ENCODE data around the gene SEPTIN12.

DNA sequence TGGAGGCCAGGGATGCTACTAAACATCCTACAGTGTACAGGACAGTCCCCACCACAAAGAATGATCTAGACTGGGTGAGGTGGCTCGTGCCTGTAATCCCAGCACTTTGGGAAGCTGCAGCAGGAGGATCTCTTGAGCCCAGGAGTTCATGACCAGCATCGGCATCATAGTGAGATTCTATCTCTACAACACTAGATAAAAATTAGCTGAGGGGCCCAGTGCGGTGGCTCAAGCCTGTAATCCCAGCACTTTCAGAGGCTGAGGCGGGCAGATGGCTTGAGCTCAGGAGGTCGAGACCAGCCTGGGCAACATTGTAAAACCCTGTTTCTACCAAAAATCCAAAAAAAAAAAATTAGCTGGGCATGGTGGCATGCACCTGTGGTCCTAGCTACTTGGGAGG, 15.8 kb downstream of the SEPTIN12 start:
- TF ChIP-seq MXI1 (IDR thresholded peaks at IDR 0.05; ENCODE audit: borderline replicate concordance, low read depth, low read length), result no peak
- TF ChIP-seq, protein P1, sequence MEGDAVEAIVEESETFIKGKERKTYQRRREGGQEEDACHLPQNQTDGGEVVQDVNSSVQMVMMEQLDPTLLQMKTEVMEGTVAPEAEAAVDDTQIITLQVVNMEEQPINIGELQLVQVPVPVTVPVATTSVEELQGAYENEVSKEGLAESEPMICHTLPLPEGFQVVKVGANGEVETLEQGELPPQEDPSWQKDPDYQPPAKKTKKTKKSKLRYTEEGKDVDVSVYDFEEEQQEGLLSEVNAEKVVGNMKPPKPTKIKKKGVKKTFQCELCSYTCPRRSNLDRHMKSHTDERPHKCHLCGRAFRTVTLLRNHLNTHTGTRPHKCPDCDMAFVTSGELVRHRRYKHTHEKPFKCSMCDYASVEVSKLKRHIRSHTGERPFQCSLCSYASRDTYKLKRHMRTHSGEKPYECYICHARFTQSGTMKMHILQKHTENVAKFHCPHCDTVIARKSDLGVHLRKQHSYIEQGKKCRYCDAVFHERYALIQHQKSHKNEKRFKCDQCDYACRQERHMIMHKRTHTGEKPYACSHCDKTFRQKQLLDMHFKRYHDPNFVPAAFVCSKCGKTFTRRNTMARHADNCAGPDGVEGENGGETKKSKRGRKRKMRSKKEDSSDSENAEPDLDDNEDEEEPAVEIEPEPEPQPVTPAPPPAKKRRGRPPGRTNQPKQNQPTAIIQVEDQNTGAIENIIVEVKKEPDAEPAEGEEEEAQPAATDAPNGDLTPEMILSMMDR (conservative IDR thresholded peaks at IDR 0.05; ENCODE audit: low read depth, low read length), result no peak
- TF ChIP-seq RAD21 (IDR thresholded peaks at IDR 0.05; ENCODE audit: low read length), result no peak
- no peak for TF ChIP-seq POLR2A (IDR thresholded peaks at IDR 0.05; ENCODE audit: low read depth, low read length)
- TF ChIP-seq, protein P2, sequence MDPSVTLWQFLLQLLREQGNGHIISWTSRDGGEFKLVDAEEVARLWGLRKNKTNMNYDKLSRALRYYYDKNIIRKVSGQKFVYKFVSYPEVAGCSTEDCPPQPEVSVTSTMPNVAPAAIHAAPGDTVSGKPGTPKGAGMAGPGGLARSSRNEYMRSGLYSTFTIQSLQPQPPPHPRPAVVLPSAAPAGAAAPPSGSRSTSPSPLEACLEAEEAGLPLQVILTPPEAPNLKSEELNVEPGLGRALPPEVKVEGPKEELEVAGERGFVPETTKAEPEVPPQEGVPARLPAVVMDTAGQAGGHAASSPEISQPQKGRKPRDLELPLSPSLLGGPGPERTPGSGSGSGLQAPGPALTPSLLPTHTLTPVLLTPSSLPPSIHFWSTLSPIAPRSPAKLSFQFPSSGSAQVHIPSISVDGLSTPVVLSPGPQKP (IDR thresholded peaks at IDR 0.05; ENCODE audit: borderline replicate concordance, low read depth, low read length), result no peak
- TF ChIP-seq RFX5 (IDR thresholded peaks at IDR 0.05; ENCODE audit: low read depth, low read length), result no peak
- no peak for TF ChIP-seq BHLHE40 (IDR thresholded peaks at IDR 0.05; ENCODE audit: low read depth, low read length)

Measured in IMR-90 (cell line).